Ascending aorta (tissue), 2 donors: ENCODE data around the gene COG5. TPM values are rescaled to one million over a fixed set of nuclear protein-coding genes. Genes with fewer than 3 reads are reported as not detected.

Experiments
- DNase-seq, 2 donors: peaks; one replicate each; pipeline ENCODE4 v3.0.0-alpha.2; 2019; ENCODE audit warnings: low spot score in 2 of 2
- H3K27ac ChIP-seq, 2 donors: fragments of 200-600 bp; sonication (generic); one replicate each; pipeline ENCODE4 v1.5.1; 2016 to 2017; ENCODE audit warnings: mild to moderate bottlenecking in 1 of 2
- H3K27me3 ChIP-seq: fragments of 200-600 bp; sonication (generic); one replicate; pipeline ENCODE4 v1.5.1; 2017
- H3K36me3 ChIP-seq, 2 donors: fragments of 200-600 bp; sonication (generic); one replicate each; pipeline ENCODE4 v1.5.1; 2016
- H3K4me1 ChIP-seq, 2 donors: fragments of 200-600 bp; sonication (generic); one replicate each; pipeline ENCODE4 v1.5.1; 2016 to 2017; ENCODE audit warnings: mild to moderate bottlenecking in 1 of 2
- H3K4me3 ChIP-seq, 2 donors: fragments of 200-600 bp; sonication (generic); one replicate each; pipeline ENCODE4 v1.5.1; 2016 to 2017; ENCODE audit warnings: mild to moderate bottlenecking in 1 of 2
- H3K9me3 ChIP-seq, 2 donors: fragments of 200-600 bp; sonication (generic); one replicate each; pipeline ENCODE4 v1.5.1; 2016
- CTCF ChIP-seq, 3 experiments: fragments of 200-600 bp in 2 of 3; fragments of 450-650 bp in 1 of 3; sonication (generic) in 2 of 3; IDR thresholded peaks; one replicate each; pipeline ENCODE4 v1.5.1; 2016 to 2019; ENCODE audit warnings: antibody characterized with exemption in 3 of 3, mild to moderate bottlenecking in 1 of 3, moderate library complexity in 1 of 3
- intact Hi-C: fragments of 100-400 bp; cut with DNase I; formaldehyde crosslinking; loops from one replicate; pipeline ENCODE4 v1.15.1; 2023
- total RNA-seq: library from RNA; depleted of rRNA; stranded (reverse); fragments of >200 nt; gene quantifications from one replicate; pipeline ENCODE4 v1.1.0, GENCODE V29; 2016

COG5 gene
- total RNA-seq, 1 donor from 2014 or later = 16.8 TPM

DNA sequence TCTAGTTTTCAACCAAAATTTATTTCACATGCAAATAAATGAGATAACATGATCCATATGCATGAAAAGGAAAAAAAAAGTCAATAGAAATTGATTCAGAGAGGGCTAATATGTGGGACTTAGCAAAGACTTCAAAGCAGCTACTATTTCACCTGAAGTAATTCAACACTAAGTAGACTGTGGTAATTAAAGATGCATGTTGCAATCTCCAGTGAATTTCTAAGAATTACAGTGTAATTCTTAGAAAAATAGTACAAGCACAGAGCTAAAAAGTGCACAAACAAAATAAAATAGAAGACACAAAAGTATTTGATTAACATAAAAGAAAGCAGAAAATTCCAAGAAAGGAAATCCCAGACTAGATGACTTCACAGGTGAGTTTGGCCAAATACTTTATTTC lies 68.2 kb downstream of the COG5 start:
- H3K9me3 ChIP-seq = no peaks in the 10 kb centered on the region
- no peak for DNase-seq
- no peaks in the 10 kb centered on the region for H3K4me1 ChIP-seq
- no peak overlapping the region for H3K4me3 ChIP-seq
- H3K27ac ChIP-seq = no peak overlapping the region
- no peak for TF ChIP-seq CTCF (IDR thresholded peaks at IDR 0.05)
- intact Hi-C loops = no loop called here
- no peaks in the 10 kb centered on the region for H3K36me3 ChIP-seq
- no peaks in the 10 kb centered on the region for H3K27me3 ChIP-seq

GRCh38 chr7:107494884-107495283 lies 68.8 kb downstream of the COG5 start:
- H3K9me3 ChIP-seq = no peaks in the 10 kb centered on the region
- H3K27ac ChIP-seq = no peak overlapping the region
- no peak for DNase-seq
- H3K4me1 ChIP-seq = no peaks in the 10 kb centered on the region
- H3K27me3 ChIP-seq = no peaks in the 10 kb centered on the region
- H3K4me3 ChIP-seq = no peak overlapping the region
- intact Hi-C loops = no loop called here
- no peak for TF ChIP-seq CTCF (IDR thresholded peaks at IDR 0.05)
- no peaks in the 10 kb centered on the region for H3K36me3 ChIP-seq

DNA sequence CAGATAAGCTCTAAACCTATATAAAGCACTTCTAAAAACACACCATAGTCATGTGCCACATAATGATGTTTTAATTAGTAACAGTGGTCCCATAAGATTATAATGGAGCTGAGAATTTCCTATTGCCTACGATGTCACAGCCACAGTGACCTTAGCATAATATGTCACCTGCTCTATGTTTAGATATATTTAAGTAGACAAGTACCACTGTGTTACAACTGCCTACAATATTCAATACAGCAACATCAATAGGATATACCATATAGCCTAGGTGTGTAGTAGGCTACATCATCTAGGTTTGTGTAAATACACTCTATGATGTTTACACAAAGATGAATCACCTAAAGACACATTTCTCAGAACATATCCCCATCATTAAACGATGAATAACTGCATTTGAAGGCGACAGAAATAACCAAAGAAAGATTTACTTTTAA lies 69.4 kb downstream of the COG5 start:
- DNase-seq = no peak
- Histone ChIP-seq H3K36me3 (no peaks in the 10 kb centered on the region), H3K9me3 (no peaks in the 10 kb centered on the region), H3K4me1 (no peaks in the 10 kb centered on the region), H3K4me3 (no peak overlapping the region), H3K27ac (no peak overlapping the region), H3K27me3 (no peaks in the 10 kb centered on the region)
- intact Hi-C loops = no loop called here
- TF ChIP-seq CTCF (IDR thresholded peaks at IDR 0.05) = no peak

DNA sequence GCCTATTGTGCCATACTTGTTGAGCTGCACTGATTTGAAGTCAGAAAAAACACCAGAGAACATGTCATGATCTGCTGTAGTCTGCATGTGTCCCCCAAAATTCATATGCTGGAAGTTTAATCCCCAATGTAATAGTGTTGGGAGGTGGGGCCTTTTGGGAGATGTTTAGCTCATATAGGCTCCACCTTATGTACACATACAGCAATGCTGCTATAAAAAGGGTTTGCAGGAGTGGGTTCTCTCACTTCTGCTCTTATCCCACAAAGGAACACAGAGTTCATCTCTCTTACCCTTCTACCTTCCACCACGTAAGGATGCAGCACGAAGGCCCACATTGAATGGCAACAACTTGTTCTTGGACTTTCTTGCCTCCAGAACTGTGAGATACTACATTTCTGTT lies 70.8 kb downstream of the COG5 start:
- no peaks in the 10 kb centered on the region for H3K27me3 ChIP-seq
- H3K9me3 ChIP-seq = no peaks in the 10 kb centered on the region
- no peak for DNase-seq
- H3K4me3 ChIP-seq = no peak overlapping the region
- no peaks in the 10 kb centered on the region for H3K36me3 ChIP-seq
- no peak for TF ChIP-seq CTCF (IDR thresholded peaks at IDR 0.05)
- H3K27ac ChIP-seq = no peak overlapping the region
- intact Hi-C loops = no loop called here
- H3K4me1 ChIP-seq = no peaks in the 10 kb centered on the region

DNA sequence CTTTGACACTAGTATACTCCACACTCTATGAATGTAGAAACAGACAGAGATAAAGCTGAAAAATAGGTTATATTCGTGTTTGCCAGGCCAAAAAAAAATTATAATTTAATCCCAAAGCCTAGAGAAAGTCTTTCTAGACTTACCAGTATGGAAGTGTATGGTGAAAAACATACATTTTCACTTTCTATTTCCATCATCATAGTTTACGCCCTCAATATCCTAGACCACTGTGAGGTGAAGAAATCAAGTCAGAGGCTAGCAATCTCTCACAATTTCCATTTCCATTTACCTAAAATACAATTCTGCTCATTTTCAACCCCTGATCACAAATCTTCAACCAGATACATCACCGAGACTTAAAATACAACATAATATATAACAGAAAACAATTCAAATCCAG lies 77.7 kb downstream of the COG5 start:
- Histone ChIP-seq H3K27me3 (no peaks in the 10 kb centered on the region), H3K36me3 (no peaks in the 10 kb centered on the region), H3K9me3 (no peaks in the 10 kb centered on the region), H3K4me1 (no peaks in the 10 kb centered on the region), H3K4me3 (no peak overlapping the region), H3K27ac (no peak overlapping the region)
- intact Hi-C loops = no loop called here
- TF ChIP-seq CTCF (IDR thresholded peaks at IDR 0.05) = no peak
- no peak for DNase-seq

- no peaks in the 10 kb centered on the region for H3K36me3 ChIP-seq
- H3K27ac ChIP-seq = no peak overlapping the region
- no peak for TF ChIP-seq CTCF (IDR thresholded peaks at IDR 0.05)
- intact Hi-C loops = no loop called here
- no peaks in the 10 kb centered on the region for H3K27me3 ChIP-seq
- no peak for DNase-seq
- no peak overlapping the region for H3K4me3 ChIP-seq
- no peaks in the 10 kb centered on the region for H3K9me3 ChIP-seq
- H3K4me1 ChIP-seq = no peaks in the 10 kb centered on the region
Measured at GRCh38 chr7:107482571-107482970, 81.1 kb downstream of the COG5 start.
